A673 (cell line): ENCODE data around the gene SAP30BP. TPM values are rescaled to one million over a fixed set of nuclear protein-coding genes. Genes with fewer than 3 reads are reported as not detected.

Experiments used
- BruUV-seq: library from RNA; stranded (reverse); fragments of 400-500 nt; replicated peaks from 2 replicates; lab custom pipeline; 2021; lab: Mats Ljungman, UMichigan
- CTCF ChIA-PET: fragments of 300-600 bp; sonication (Branson Sonifier 250); formaldehyde crosslinking; loops from one replicate; lab custom pipeline; 2022; ENCODE audit warnings: antibody characterized with exemption; lab: Charles Lee
- POLR2A ChIA-PET: fragments of 300-600 bp; sonication (Branson Sonifier 250); formaldehyde crosslinking; loops from one replicate; lab custom pipeline; 2022; ENCODE audit warnings: antibody characterized with exemption; ENCODE audit not compliant: low non-redundant PET; lab: Charles Lee
- DNase-seq: peaks from one replicate; pipeline ENCODE4 v3.0.0-alpha.2; 2015; ENCODE audit warnings: low spot score
- H3K27ac ChIP-seq: fragments of 200-600 bp; sonication (generic); 2 replicates; pipeline ENCODE4 v1.5.1; 2016; ENCODE audit warnings: mixed run types, low read depth, mild to moderate bottlenecking, mixed read lengths, antibody characterized with exemption, low read length; ENCODE audit not compliant: poor library complexity, severe bottlenecking
- H3K27me3 ChIP-seq: fragments of 200-600 bp; sonication (generic); replicated peaks from 2 replicates; pipeline ENCODE4 v1.6.1; 2017; ENCODE audit warnings: mixed run types, low read depth, mild to moderate bottlenecking, mixed read lengths, antibody characterized with exemption, low read length; ENCODE audit not compliant: insufficient read depth, poor library complexity
- H3K36me3 ChIP-seq: fragments of 200-600 bp; sonication (generic); 2 replicates; pipeline ENCODE4 v1.6.1; 2016; ENCODE audit warnings: mixed run types, mild to moderate bottlenecking, mixed read lengths, antibody characterized with exemption, low read length; ENCODE audit not compliant: insufficient read depth, poor library complexity, severe bottlenecking
- H3K4me1 ChIP-seq: fragments of 200-600 bp; sonication (generic); 2 replicates; pipeline ENCODE4 v1.6.1; 2017; ENCODE audit warnings: mixed run types, mild to moderate bottlenecking, mixed read lengths, antibody characterized with exemption, low read length; ENCODE audit not compliant: insufficient read depth, poor library complexity, severe bottlenecking
- H3K4me3 ChIP-seq: fragments of 200-600 bp; sonication (generic); 2 replicates; pipeline ENCODE4 v1.5.1; 2016; ENCODE audit warnings: low read depth, mixed run types, mild to moderate bottlenecking, mixed read lengths, low read length; ENCODE audit not compliant: poor library complexity, severe bottlenecking
- H3K9me3 ChIP-seq: fragments of 200-600 bp; sonication (generic); 2 replicates; pipeline ENCODE4 v1.6.1; 2016; ENCODE audit warnings: mixed run types, low read depth, mild to moderate bottlenecking, mixed read lengths, antibody characterized with exemption, low read length; ENCODE audit not compliant: poor library complexity, severe bottlenecking
- EZH2 ChIP-seq: fragments of 200-600 bp; sonication (generic); IDR thresholded peaks from 2 replicates; pipeline ENCODE4 v1.6.1; 2017; ENCODE audit warnings: borderline replicate concordance, low read depth, mild to moderate bottlenecking, mixed read lengths, antibody characterized with exemption, low read length; ENCODE audit not compliant: poor library complexity, severe bottlenecking
- intact Hi-C: fragments of 100-400 bp; cut with micrococcal nuclease; formaldehyde crosslinking; loops from one replicate; pipeline ENCODE4 v1.10.0; 2022; ENCODE audit not compliant: unreplicated experiment
- total RNA-seq: library from RNA; stranded (reverse); gene quantifications from 2 replicates; pipeline ENCODE4 v1.2.3, GENCODE V29; 2021
- TF ChIP-seq, protein P1 (sequence below): fragments of 300-800, 200-600 bp; sonication (generic); conservative IDR thresholded peaks from 2 replicates; pipeline ENCODE4 v1.5.1; 2017; ENCODE audit warnings: low read depth, mild to moderate bottlenecking, antibody characterized with exemption, low read length, moderate library complexity, mixed read lengths

Gene SAP30BP
- total RNA-seq, 1 experiment from 2014 or later, result 98.1 TPM

GRCh38 chr17:75756451-75757085, 89.4 kb downstream of the SAP30BP start:
- POLR2A ChIA-PET, result no interaction called here
- H3K36me3 ChIP-seq, result no peaks in the 10 kb centered on the region
- H3K27me3 ChIP-seq, result no peaks in the 10 kb centered on the region
- intact Hi-C loops, result no loop called here
- H3K4me1 ChIP-seq, result peaks cover 5% of the 10 kb centered on the region
- H3K9me3 ChIP-seq, result no peaks in the 10 kb centered on the region
- BruUV-seq, result no TSS peak
- CTCF ChIA-PET, result no interaction called here
- no peak for DNase-seq
- no peak overlapping the region for H3K4me3 ChIP-seq
- TF ChIP-seq, protein P1, sequence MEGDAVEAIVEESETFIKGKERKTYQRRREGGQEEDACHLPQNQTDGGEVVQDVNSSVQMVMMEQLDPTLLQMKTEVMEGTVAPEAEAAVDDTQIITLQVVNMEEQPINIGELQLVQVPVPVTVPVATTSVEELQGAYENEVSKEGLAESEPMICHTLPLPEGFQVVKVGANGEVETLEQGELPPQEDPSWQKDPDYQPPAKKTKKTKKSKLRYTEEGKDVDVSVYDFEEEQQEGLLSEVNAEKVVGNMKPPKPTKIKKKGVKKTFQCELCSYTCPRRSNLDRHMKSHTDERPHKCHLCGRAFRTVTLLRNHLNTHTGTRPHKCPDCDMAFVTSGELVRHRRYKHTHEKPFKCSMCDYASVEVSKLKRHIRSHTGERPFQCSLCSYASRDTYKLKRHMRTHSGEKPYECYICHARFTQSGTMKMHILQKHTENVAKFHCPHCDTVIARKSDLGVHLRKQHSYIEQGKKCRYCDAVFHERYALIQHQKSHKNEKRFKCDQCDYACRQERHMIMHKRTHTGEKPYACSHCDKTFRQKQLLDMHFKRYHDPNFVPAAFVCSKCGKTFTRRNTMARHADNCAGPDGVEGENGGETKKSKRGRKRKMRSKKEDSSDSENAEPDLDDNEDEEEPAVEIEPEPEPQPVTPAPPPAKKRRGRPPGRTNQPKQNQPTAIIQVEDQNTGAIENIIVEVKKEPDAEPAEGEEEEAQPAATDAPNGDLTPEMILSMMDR, result no peak
- no peak for TF ChIP-seq EZH2
- H3K27ac ChIP-seq, result no peak overlapping the region

DNA sequence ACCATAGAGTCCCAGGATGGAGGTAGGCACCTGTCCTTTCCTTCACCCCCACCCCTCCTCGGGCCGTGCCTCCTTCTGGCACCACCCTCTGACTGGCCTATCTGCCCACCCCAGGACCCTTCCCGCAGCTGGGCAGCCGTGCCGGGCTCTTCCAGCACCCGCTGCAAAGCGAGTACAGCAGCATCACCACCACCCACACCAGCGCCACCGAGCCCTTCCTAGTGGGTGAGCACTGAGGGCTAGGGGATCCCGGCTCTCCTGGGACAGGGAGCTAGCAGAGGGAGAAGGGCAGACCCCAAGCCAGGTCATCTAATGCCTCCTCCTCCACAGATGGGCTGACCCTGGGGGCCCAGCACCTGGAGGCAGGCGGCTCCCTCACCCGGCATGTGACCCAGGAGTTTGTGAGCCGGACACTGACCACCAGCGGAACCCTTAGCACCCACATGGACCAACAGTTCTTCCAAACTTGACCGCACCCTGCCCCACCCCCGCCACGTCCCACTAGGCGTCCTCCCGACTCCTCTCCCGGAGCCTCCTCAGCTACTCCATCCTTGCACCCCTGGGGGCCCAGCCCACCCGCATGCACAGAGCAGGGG, 90.0 kb downstream of the SAP30BP start:
- ChIA-PET POLR2A (no interaction called here), CTCF (no interaction called here)
- H3K9me3 ChIP-seq, result no peaks in the 10 kb centered on the region
- no peak overlapping the region for H3K27ac ChIP-seq
- no peak for DNase-seq
- H3K36me3 ChIP-seq, result no peaks in the 10 kb centered on the region
- no peaks in the 10 kb centered on the region for H3K27me3 ChIP-seq
- TF ChIP-seq, protein P1, result no peak
- no peak for TF ChIP-seq EZH2
- H3K4me1 ChIP-seq, result peaks cover 5% of the 10 kb centered on the region
- BruUV-seq, result no TSS peak
- no peak overlapping the region for H3K4me3 ChIP-seq
- intact Hi-C loops, result no loop called here

Other genes with a start within 250 kb of the SAP30BP start
- 67.0 and 84.7 TPM in 2 replicates for gene TMEM94, start 210.7 kb upstream of the SAP30BP start, total RNA-seq
- 32.6 and 32.7 TPM in 2 replicates for gene CASKIN2, start 151.8 kb upstream of the SAP30BP start, total RNA-seq
- gene TSEN54, start 150.8 kb upstream of the SAP30BP start, total RNA-seq, result 36.5 and 36.6 TPM in 2 replicates
- 10.8 and 14.4 TPM in 2 replicates for gene LLGL2, start 141.6 kb upstream of the SAP30BP start, total RNA-seq
- gene MYO15B, start 79.5 kb upstream of the SAP30BP start, total RNA-seq, result 9.3 and 14.7 TPM in 2 replicates
- gene SMIM5, start 33.9 kb upstream of the SAP30BP start, total RNA-seq, result 0.22 TPM in 1 of 2 replicates, not detected in the other
- 30.6 and 39.0 TPM in 2 replicates for gene RECQL5, start 184 bp upstream of the SAP30BP start, total RNA-seq
- gene ITGB4, start 54.1 kb downstream of the SAP30BP start, total RNA-seq, result 0.95 and 2.4 TPM in 2 replicates
- gene GALK1, start 97.9 kb downstream of the SAP30BP start, total RNA-seq, result 18.3 and 29.7 TPM in 2 replicates
- 53.2 and 60.0 TPM in 2 replicates for gene UNK, start 117.5 kb downstream of the SAP30BP start, total RNA-seq
- 0.37 and 2.2 TPM in 2 replicates for gene UNC13D, start 177.1 kb downstream of the SAP30BP start, total RNA-seq
- gene WBP2, start 188.0 kb downstream of the SAP30BP start, total RNA-seq, result 70.3 and 87.5 TPM in 2 replicates
- gene TRIM47, start 211.2 kb downstream of the SAP30BP start, total RNA-seq, result 0.46 and 0.95 TPM in 2 replicates
- 46.1 and 47.9 TPM in 2 replicates for gene TRIM65, start 229.6 kb downstream of the SAP30BP start, total RNA-seq
- gene MRPL38, start 237.5 kb downstream of the SAP30BP start, total RNA-seq, result 166 and 167 TPM in 2 replicates